CD4-positive, alpha-beta T cell treated with Interleukin-21 for 1 hour (primary cell): ENCODE measurements around the gene ZNF503.

ENCODE experiments used
- DNase-seq: peaks from one replicate; pipeline ENCODE4 v3.0.0-alpha.2; 2020

Gene ZNF503

GRCh38 chr10:75406462-75407223 lies 5.1 kb upstream of the ZNF503 start:
- no peak for DNase-seq

GRCh38 chr10:75405598-75406461 lies 4.3 kb upstream of the ZNF503 start:
- no peak for DNase-seq

GRCh38 chr10:75404815-75405597 lies 3.4 kb upstream of the ZNF503 start:
- DNase-seq, result no peak

- no peak for DNase-seq
Observed at GRCh38 chr10:75403939-75404814, 2.6 kb upstream of the ZNF503 start.

GRCh38 chr10:75403144-75403938 lies 1.8 kb upstream of the ZNF503 start:
- DNase-seq, result no peak

- DNase-seq, result no peak
Observed at GRCh38 chr10:75402486-75403143, 1.1 kb upstream of the ZNF503 start.

- DNase-seq, result no peak
Observed at GRCh38 chr10:75400771-75401568, 594 bp downstream of the ZNF503 start.

- no peak for DNase-seq
Observed at GRCh38 chr10:75400163-75400770, 1.3 kb downstream of the ZNF503 start.

- peak; percentile 39 for DNase-seq
Observed at GRCh38 chr10:75399461-75400162, 2.0 kb downstream of the ZNF503 start.

GRCh38 chr10:75398692-75399460 lies 2.7 kb downstream of the ZNF503 start:
- no peak for DNase-seq

GRCh38 chr10:75398200-75398691 lies 3.3 kb downstream of the ZNF503 start:
- DNase-seq, result no peak

GRCh38 chr10:75397496-75398199 lies 3.9 kb downstream of the ZNF503 start:
- no peak for DNase-seq

- DNase-seq, result no peak
Observed at GRCh38 chr10:75396631-75397495, 4.7 kb downstream of the ZNF503 start.

- DNase-seq, result no peak
Observed at GRCh38 chr10:75395932-75396630, 5.5 kb downstream of the ZNF503 start.
